ENCODE results near the gene RNLS.

DNA sequence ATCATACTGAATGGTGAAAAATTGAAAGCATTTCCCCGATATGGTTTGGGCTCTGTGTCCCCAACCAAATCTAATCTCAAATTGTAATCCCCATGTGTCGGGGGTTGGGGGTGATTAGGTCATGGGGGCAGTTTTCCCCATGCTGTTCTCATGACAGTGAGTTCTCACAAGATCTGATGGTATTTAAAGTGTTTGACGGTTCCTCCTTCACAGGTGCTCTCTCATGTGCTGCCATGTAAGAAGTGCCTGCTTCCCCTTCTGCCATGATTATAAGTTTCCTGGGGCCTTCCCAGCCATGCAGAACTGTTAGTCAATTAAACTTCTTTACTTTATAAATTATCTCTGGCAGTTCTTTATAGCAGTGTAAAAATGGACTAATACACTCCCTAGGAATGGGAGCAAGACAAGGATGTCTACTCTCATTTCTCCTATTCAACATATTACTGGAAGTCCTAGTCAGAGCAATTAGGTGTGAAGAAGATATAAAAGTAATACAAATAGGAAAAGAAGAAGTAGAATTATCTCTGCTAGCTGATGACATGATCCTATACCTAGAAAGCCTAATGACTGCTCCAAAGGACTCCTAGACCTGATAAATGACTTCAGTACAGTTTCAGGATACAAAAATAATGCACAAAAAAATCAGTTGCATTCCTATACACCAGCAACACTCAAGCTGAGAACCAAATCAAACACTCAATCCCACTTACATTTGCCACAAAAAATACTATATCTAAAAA, 260.6 kb downstream of the RNLS start:
- TF ChIP-seq, protein P1, sequence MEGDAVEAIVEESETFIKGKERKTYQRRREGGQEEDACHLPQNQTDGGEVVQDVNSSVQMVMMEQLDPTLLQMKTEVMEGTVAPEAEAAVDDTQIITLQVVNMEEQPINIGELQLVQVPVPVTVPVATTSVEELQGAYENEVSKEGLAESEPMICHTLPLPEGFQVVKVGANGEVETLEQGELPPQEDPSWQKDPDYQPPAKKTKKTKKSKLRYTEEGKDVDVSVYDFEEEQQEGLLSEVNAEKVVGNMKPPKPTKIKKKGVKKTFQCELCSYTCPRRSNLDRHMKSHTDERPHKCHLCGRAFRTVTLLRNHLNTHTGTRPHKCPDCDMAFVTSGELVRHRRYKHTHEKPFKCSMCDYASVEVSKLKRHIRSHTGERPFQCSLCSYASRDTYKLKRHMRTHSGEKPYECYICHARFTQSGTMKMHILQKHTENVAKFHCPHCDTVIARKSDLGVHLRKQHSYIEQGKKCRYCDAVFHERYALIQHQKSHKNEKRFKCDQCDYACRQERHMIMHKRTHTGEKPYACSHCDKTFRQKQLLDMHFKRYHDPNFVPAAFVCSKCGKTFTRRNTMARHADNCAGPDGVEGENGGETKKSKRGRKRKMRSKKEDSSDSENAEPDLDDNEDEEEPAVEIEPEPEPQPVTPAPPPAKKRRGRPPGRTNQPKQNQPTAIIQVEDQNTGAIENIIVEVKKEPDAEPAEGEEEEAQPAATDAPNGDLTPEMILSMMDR (conservative IDR thresholded peaks at IDR 0.05; ENCODE audit: low read depth, low read length) = no peak
- no peak for TF ChIP-seq EZH2 (IDR thresholded peaks at IDR 0.05; ENCODE audit: borderline replicate concordance, low read depth, low read length, poor library complexity, severe bottlenecking)

Measured in A673 (cell line).